ENCODE measurements around the gene WRNIP1.

WRNIP1 gene

DNA sequence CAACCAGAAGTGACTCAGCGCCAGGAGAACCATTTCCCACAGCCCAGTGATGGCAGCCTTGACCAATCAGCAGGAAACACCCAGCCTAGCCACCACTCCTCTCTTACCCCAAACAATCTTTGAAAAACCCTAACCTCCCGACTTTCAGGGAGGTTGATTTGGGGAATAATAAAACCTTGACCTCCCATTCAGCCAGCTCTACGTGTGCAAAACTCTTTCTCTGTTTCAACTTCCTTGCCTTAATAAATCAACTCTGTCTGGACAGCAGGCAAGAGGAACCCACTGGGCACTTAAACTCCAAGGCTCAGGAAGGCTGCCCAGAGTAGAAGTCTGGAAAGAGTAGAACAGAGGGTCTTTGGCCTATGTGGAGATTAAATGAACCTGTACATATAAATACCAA is 41.5 kb downstream of the WRNIP1 start:
- no peak for TF ChIP-seq ZFP30 (CRISPR knock-in tag; IDR thresholded peaks at IDR 0.05)
- TF ChIP-seq ZNF70 (CRISPR knock-in tag; IDR thresholded peaks at IDR 0.05), result no peak
- TF ChIP-seq GLIS3 (CRISPR knock-in tag; IDR thresholded peaks at IDR 0.05), result no peak
- TF ChIP-seq, protein P1, sequence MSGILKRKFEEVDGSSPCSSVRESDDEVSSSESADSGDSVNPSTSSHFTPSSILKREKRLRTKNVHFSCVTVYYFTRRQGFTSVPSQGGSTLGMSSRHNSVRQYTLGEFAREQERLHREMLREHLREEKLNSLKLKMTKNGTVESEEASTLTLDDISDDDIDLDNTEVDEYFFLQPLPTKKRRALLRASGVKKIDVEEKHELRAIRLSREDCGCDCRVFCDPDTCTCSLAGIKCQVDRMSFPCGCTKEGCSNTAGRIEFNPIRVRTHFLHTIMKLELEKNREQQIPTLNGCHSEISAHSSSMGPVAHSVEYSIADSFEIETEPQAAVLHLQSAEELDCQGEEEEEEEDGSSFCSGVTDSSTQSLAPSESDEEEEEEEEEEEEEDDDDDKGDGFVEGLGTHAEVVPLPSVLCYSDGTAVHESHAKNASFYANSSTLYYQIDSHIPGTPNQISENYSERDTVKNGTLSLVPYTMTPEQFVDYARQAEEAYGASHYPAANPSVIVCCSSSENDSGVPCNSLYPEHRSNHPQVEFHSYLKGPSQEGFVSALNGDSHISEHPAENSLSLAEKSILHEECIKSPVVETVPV (CRISPR knock-in tag; IDR thresholded peaks at IDR 0.05), result no peak
- TF ChIP-seq ESRRG (CRISPR knock-in tag; IDR thresholded peaks at IDR 0.05), result no peak
- TF ChIP-seq, protein P2, sequence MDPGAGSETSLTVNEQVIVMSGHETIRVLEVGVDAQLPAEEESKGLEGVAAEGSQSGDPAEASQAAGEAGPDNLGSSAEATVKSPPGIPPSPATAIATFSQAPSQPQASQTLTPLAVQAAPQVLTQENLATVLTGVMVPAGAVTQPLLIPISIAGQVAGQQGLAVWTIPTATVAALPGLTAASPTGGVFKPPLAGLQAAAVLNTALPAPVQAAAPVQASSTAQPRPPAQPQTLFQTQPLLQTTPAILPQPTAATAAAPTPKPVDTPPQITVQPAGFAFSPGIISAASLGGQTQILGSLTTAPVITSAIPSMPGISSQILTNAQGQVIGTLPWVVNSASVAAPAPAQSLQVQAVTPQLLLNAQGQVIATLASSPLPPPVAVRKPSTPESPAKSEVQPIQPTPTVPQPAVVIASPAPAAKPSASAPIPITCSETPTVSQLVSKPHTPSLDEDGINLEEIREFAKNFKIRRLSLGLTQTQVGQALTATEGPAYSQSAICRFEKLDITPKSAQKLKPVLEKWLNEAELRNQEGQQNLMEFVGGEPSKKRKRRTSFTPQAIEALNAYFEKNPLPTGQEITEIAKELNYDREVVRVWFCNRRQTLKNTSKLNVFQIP (CRISPR knock-in tag; IDR thresholded peaks at IDR 0.05; ENCODE audit: borderline replicate concordance, low read depth), result no peak
- no peak for TF ChIP-seq ISL1 (CRISPR knock-in tag; IDR thresholded peaks at IDR 0.05)
- TF ChIP-seq, protein P3, sequence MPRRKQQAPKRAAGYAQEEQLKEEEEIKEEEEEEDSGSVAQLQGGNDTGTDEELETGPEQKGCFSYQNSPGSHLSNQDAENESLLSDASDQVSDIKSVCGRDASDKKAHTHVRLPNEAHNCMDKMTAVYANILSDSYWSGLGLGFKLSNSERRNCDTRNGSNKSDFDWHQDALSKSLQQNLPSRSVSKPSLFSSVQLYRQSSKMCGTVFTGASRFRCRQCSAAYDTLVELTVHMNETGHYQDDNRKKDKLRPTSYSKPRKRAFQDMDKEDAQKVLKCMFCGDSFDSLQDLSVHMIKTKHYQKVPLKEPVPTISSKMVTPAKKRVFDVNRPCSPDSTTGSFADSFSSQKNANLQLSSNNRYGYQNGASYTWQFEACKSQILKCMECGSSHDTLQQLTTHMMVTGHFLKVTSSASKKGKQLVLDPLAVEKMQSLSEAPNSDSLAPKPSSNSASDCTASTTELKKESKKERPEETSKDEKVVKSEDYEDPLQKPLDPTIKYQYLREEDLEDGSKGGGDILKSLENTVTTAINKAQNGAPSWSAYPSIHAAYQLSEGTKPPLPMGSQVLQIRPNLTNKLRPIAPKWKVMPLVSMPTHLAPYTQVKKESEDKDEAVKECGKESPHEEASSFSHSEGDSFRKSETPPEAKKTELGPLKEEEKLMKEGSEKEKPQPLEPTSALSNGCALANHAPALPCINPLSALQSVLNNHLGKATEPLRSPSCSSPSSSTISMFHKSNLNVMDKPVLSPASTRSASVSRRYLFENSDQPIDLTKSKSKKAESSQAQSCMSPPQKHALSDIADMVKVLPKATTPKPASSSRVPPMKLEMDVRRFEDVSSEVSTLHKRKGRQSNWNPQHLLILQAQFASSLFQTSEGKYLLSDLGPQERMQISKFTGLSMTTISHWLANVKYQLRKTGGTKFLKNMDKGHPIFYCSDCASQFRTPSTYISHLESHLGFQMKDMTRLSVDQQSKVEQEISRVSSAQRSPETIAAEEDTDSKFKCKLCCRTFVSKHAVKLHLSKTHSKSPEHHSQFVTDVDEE (CRISPR knock-in tag; IDR thresholded peaks at IDR 0.05), result no peak
- TF ChIP-seq ARNTL (CRISPR knock-in tag; IDR thresholded peaks at IDR 0.05; ENCODE audit: borderline replicate concordance, low read depth), result no peak
- no peak for TF ChIP-seq ZNF565 (CRISPR knock-in tag; conservative IDR thresholded peaks at IDR 0.05; ENCODE audit: low read depth)
- TF ChIP-seq, protein P4, sequence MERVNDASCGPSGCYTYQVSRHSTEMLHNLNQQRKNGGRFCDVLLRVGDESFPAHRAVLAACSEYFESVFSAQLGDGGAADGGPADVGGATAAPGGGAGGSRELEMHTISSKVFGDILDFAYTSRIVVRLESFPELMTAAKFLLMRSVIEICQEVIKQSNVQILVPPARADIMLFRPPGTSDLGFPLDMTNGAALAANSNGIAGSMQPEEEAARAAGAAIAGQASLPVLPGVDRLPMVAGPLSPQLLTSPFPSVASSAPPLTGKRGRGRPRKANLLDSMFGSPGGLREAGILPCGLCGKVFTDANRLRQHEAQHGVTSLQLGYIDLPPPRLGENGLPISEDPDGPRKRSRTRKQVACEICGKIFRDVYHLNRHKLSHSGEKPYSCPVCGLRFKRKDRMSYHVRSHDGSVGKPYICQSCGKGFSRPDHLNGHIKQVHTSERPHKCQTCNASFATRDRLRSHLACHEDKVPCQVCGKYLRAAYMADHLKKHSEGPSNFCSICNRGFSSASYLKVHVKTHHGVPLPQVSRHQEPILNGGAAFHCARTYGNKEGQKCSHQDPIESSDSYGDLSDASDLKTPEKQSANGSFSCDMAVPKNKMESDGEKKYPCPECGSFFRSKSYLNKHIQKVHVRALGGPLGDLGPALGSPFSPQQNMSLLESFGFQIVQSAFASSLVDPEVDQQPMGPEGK (CRISPR knock-in tag; IDR thresholded peaks at IDR 0.05; ENCODE audit: borderline replicate concordance), result no peak
- no peak for TF ChIP-seq CSDC2 (CRISPR knock-in tag; IDR thresholded peaks at IDR 0.05)
- TF ChIP-seq, protein P5, sequence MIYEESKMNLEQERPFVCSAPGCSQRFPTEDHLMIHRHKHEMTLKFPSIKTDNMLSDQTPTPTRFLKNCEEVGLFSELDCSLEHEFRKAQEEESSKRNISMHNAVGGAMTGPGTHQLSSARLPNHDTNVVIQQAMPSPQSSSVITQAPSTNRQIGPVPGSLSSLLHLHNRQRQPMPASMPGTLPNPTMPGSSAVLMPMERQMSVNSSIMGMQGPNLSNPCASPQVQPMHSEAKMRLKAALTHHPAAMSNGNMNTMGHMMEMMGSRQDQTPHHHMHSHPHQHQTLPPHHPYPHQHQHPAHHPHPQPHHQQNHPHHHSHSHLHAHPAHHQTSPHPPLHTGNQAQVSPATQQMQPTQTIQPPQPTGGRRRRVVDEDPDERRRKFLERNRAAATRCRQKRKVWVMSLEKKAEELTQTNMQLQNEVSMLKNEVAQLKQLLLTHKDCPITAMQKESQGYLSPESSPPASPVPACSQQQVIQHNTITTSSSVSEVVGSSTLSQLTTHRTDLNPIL (CRISPR knock-in tag; IDR thresholded peaks at IDR 0.05; ENCODE audit: low read depth), result no peak
- no peak for TF ChIP-seq ZFP3 (CRISPR knock-in tag; IDR thresholded peaks at IDR 0.05)
- no peak for TF ChIP-seq TCF4 (CRISPR knock-in tag; IDR thresholded peaks at IDR 0.05; ENCODE audit: borderline replicate concordance)
- TF ChIP-seq SNAI2 (CRISPR knock-in tag; IDR thresholded peaks at IDR 0.05), result no peak
- no peak for TF ChIP-seq PPARA (CRISPR knock-in tag; IDR thresholded peaks at IDR 0.05; ENCODE audit: borderline replicate concordance)
- no peak for TF ChIP-seq OSR1 (CRISPR knock-in tag; IDR thresholded peaks at IDR 0.05)
- ATAC-seq, result no peak

DNA sequence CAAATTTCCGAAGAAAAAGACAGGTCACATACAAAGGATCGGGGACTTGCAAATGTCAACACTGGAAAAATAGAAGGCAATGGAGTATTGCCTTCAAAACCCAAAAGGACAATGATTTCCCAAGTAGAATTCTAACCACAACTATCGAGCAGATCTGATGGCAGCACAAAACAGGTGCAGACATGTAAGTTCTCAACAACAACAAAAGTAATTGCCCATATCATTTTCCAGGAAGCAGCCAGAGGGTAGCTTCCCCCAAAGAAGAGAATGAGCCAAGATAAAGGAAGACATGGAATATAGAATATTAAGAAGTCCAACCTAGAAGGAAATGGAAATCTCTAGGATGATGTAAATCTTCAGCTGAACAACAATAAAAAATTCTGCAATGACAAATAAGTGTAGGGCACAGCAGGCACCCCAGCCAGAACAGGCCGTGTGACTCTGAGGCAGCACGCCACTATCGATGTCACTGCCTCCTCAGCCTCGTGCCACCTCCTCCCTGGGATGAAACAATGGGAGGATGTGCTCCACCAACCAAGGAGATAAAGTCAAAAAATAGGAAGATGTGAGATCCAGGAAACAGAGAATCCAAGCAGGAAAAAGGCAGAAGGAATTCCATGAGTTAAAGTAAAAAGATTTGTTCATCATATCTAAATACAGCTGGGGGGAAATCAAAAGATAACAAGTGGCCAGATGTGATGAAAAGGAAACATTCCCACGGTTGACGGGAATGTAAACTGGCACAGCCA is 42.3 kb downstream of the WRNIP1 start:
- no peak for ATAC-seq
- TF ChIP-seq, protein P3 (CRISPR knock-in tag; IDR thresholded peaks at IDR 0.05), result no peak
- TF ChIP-seq RARB (CRISPR knock-in tag; IDR thresholded peaks at IDR 0.05) (no peak), BACH2 (CRISPR knock-in tag; IDR thresholded peaks at IDR 0.05; ENCODE audit: borderline replicate concordance) (no peak), ZNF8 (CRISPR knock-in tag; IDR thresholded peaks at IDR 0.05) (no peak), PPARA (CRISPR knock-in tag; IDR thresholded peaks at IDR 0.05; ENCODE audit: borderline replicate concordance) (no peak), ZNF565 (CRISPR knock-in tag; conservative IDR thresholded peaks at IDR 0.05; ENCODE audit: low read depth) (no peak), ZC3H10 (CRISPR knock-in tag; IDR thresholded peaks at IDR 0.05) (no peak)
- TF ChIP-seq, protein P5 (CRISPR knock-in tag; IDR thresholded peaks at IDR 0.05; ENCODE audit: low read depth), result no peak
- TF ChIP-seq, protein P1 (CRISPR knock-in tag; IDR thresholded peaks at IDR 0.05), result no peak
- TF ChIP-seq, protein P2 (CRISPR knock-in tag; IDR thresholded peaks at IDR 0.05; ENCODE audit: borderline replicate concordance, low read depth), result no peak
